ENCODE results near the gene LMOD1.

Gene LMOD1

DNA sequence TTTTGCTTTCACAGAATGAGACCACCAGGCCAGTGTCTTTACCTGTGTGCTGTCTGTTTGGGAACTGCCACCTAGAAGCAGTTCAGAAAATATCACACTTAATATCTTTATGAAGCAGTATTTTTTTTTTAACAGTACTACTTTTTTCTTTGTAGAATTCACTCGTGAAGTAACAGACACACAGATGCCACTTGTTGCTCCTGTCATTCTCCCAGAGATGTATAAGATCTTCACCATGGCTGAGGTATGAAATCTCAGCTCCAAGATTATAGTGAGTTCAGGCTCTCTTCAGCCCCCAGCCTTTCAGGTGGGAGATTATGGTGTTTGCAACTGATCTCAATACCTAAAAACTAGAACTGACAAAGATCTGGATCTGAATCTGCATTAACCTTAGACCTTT is 94.4 kb downstream of the LMOD1 start:
- H3K9ac ChIP-seq (ENCODE audit: low read depth, low read length) = no peak overlapping the region
- no peaks in the 10 kb centered on the region for H3K9me3 ChIP-seq (ENCODE audit: insufficient read depth, low read length, severe bottlenecking)
- H2AFZ ChIP-seq (ENCODE audit: low read depth, low read length) = no peak overlapping the region
- TF ChIP-seq, protein P1, sequence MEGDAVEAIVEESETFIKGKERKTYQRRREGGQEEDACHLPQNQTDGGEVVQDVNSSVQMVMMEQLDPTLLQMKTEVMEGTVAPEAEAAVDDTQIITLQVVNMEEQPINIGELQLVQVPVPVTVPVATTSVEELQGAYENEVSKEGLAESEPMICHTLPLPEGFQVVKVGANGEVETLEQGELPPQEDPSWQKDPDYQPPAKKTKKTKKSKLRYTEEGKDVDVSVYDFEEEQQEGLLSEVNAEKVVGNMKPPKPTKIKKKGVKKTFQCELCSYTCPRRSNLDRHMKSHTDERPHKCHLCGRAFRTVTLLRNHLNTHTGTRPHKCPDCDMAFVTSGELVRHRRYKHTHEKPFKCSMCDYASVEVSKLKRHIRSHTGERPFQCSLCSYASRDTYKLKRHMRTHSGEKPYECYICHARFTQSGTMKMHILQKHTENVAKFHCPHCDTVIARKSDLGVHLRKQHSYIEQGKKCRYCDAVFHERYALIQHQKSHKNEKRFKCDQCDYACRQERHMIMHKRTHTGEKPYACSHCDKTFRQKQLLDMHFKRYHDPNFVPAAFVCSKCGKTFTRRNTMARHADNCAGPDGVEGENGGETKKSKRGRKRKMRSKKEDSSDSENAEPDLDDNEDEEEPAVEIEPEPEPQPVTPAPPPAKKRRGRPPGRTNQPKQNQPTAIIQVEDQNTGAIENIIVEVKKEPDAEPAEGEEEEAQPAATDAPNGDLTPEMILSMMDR (IDR thresholded peaks at IDR 0.05; ENCODE audit: borderline replicate concordance, extremely low read depth, low read length, poor library complexity, severe bottlenecking) = no peak
- TF ChIP-seq EZH2 (IDR thresholded peaks at IDR 0.05; ENCODE audit: borderline replicate concordance, low read depth, low read length, severe bottlenecking) = no peak
- ATAC-seq (ENCODE audit: insufficient read depth, low read depth) (no peak), DNase-seq (no peak)
- H3K27me3 ChIP-seq (ENCODE audit: insufficient read depth, low read length, poor library complexity) = no peaks in the 10 kb centered on the region
- H3K27ac ChIP-seq (ENCODE audit: low read length) = no peak overlapping the region
- peaks cover 17% of the 10 kb centered on the region for H3K79me2 ChIP-seq (ENCODE audit: insufficient read depth, low read length)
- no peak overlapping the region for H3K4me2 ChIP-seq (ENCODE audit: insufficient read depth, low read length)
- peaks cover 10% of the 10 kb centered on the region; the same call in 1 of the 2 replicates for H4K20me1 ChIP-seq (ENCODE audit: insufficient read depth, low read length)
- no peak overlapping the region for H3K4me3 ChIP-seq (ENCODE audit: low read depth in 1 of 2, low read length in 2 of 2)
- H3K4me1 ChIP-seq (ENCODE audit: insufficient read depth, low read length) = no peaks in the 10 kb centered on the region
- peaks cover 97% of the 10 kb centered on the region for H3K36me3 ChIP-seq (ENCODE audit: insufficient read depth, low read length)

DNA sequence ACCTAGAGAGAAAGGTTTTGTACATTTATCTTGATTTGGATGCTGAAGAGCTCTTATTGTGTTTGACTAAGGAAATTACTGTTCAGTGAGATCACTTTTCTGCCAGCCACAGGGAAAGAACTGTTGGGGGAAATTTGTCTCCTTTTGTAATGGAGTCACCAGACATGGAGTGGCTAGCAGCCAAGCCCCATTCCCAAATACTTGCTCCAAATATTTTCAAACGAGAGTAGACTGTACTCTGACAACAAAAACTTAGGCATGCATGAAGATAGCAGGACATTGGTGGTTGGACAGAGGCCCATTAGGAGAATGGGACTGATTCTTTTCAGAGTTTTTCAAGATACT is 96.3 kb downstream of the LMOD1 start:
- ATAC-seq (ENCODE audit: insufficient read depth, low read depth) (no peak), DNase-seq (no peak)
- Histone ChIP-seq H4K20me1 (ENCODE audit: insufficient read depth, low read length) (peaks cover 26% of the 10 kb centered on the region), H3K9ac (ENCODE audit: low read depth, low read length) (no peak overlapping the region), H3K4me1 (ENCODE audit: insufficient read depth, low read length) (no peaks in the 10 kb centered on the region), H3K36me3 (ENCODE audit: insufficient read depth, low read length) (peaks cover 82% of the 10 kb centered on the region), H2AFZ (ENCODE audit: low read depth, low read length) (no peak overlapping the region), H3K4me3 (ENCODE audit: low read depth in 1 of 2, low read length in 2 of 2) (no peak overlapping the region), H3K4me2 (ENCODE audit: insufficient read depth, low read length) (no peak overlapping the region), H3K79me2 (ENCODE audit: insufficient read depth, low read length) (peaks cover 36% of the 10 kb centered on the region), H3K27me3 (ENCODE audit: insufficient read depth, low read length, poor library complexity) (no peaks in the 10 kb centered on the region), H3K27ac (ENCODE audit: low read length) (no peak overlapping the region), H3K9me3 (ENCODE audit: insufficient read depth, low read length, severe bottlenecking) (no peaks in the 10 kb centered on the region)
- TF ChIP-seq EZH2 (IDR thresholded peaks at IDR 0.05; ENCODE audit: borderline replicate concordance, low read depth, low read length, severe bottlenecking) = no peak
- TF ChIP-seq, protein P1 (IDR thresholded peaks at IDR 0.05; ENCODE audit: borderline replicate concordance, extremely low read depth, low read length, poor library complexity, severe bottlenecking) = no peak

DNA sequence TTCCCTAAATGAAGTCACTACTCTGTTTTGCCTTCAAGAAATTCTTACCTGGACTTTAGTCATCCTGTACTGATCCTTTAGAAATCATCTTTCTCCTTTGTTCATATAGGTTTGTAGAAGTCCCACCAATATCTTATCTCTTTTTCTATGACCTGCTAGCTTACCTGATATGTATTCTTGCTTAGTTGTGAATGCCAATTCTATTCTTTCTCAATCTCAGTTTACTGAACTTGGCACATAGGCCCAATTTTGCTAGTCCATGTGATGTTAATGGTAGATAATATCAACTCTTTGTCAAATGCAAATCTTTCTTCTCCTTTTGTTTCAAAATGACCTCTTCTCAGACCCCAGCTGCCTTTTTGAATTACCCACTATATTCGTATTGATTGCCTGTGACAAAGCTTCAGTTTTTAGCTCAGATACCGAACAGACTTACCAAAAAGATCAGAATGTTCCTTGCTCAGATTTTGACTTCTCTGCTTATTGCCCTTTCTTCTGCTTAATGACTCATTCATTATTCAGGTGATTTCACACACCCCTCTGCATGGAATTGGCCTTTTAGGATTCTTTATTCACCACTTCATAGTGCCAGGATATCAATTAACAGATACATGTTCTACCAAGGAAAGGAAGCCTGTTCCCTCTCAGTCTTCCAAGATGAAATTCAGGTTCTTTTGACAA is 96.8 kb downstream of the LMOD1 start:
- TF ChIP-seq EZH2 (IDR thresholded peaks at IDR 0.05; ENCODE audit: borderline replicate concordance, low read depth, low read length, severe bottlenecking) = no peak
- TF ChIP-seq, protein P1 (IDR thresholded peaks at IDR 0.05; ENCODE audit: borderline replicate concordance, extremely low read depth, low read length, poor library complexity, severe bottlenecking) = no peak
- Histone ChIP-seq H3K4me1 (ENCODE audit: insufficient read depth, low read length) (no peaks in the 10 kb centered on the region), H3K36me3 (ENCODE audit: insufficient read depth, low read length) (peaks cover 77% of the 10 kb centered on the region), H3K27ac (ENCODE audit: low read length) (no peak overlapping the region), H4K20me1 (ENCODE audit: insufficient read depth, low read length) (peaks cover 29% of the 10 kb centered on the region), H3K4me3 (ENCODE audit: low read depth in 1 of 2, low read length in 2 of 2) (no peak overlapping the region), H3K4me2 (ENCODE audit: insufficient read depth, low read length) (no peak overlapping the region), H3K27me3 (ENCODE audit: insufficient read depth, low read length, poor library complexity) (no peaks in the 10 kb centered on the region), H2AFZ (ENCODE audit: low read depth, low read length) (no peak overlapping the region), H3K79me2 (ENCODE audit: insufficient read depth, low read length) (peaks cover 41% of the 10 kb centered on the region), H3K9ac (ENCODE audit: low read depth, low read length) (no peak overlapping the region), H3K9me3 (ENCODE audit: insufficient read depth, low read length, severe bottlenecking) (no peaks in the 10 kb centered on the region)
- ATAC-seq (ENCODE audit: insufficient read depth, low read depth) (no peak), DNase-seq (no peak)

All from DND-41 (cell line).